Measurements from ENCODE around the gene ADRA1B.

The ADRA1B gene

GRCh38 chr5:159907689-159908590 lies 8.3 kb upstream of the ADRA1B start:
- no peak overlapping the region for H3K9ac ChIP-seq
- H3K27ac ChIP-seq = no peak overlapping the region
- no peak overlapping the region for H2AFZ ChIP-seq
- H3K9me3 ChIP-seq (ENCODE audit: control insufficient read depth, low read length) = no peaks in the 10 kb centered on the region
- no peak overlapping the region for H3K4me3 ChIP-seq (ENCODE audit: low read depth, low read length)
- H3K27me3 ChIP-seq (ENCODE audit: control insufficient read depth, insufficient read depth, low read length) = no peaks in the 10 kb centered on the region
- H3K4me1 ChIP-seq = no peaks in the 10 kb centered on the region
- H3K79me2 ChIP-seq = no peaks in the 10 kb centered on the region
- no peak for TF ChIP-seq CTCF (IDR thresholded peaks at IDR 0.05)
- no peak overlapping the region for H3K4me2 ChIP-seq (ENCODE audit: low read length)
- no peaks in the 10 kb centered on the region for H3K36me3 ChIP-seq (ENCODE audit: control insufficient read depth, insufficient read depth, low read length)

GRCh38 chr5:159908591-159908940 lies 7.7 kb upstream of the ADRA1B start:
- H3K4me3 ChIP-seq (ENCODE audit: low read depth, low read length) = no peak overlapping the region
- H3K36me3 ChIP-seq (ENCODE audit: control insufficient read depth, insufficient read depth, low read length) = no peaks in the 10 kb centered on the region
- H3K9me3 ChIP-seq (ENCODE audit: control insufficient read depth, low read length) = no peaks in the 10 kb centered on the region
- TF ChIP-seq CTCF (IDR thresholded peaks at IDR 0.05) = no peak
- no peak overlapping the region for H2AFZ ChIP-seq
- H3K27ac ChIP-seq = no peak overlapping the region
- no peaks in the 10 kb centered on the region for H3K79me2 ChIP-seq
- no peaks in the 10 kb centered on the region for H3K27me3 ChIP-seq (ENCODE audit: control insufficient read depth, insufficient read depth, low read length)
- H3K4me1 ChIP-seq = no peaks in the 10 kb centered on the region
- H3K9ac ChIP-seq = no peak overlapping the region
- H3K4me2 ChIP-seq (ENCODE audit: low read length) = no peak overlapping the region

- H3K4me2 ChIP-seq (ENCODE audit: low read length) = no peak overlapping the region
- no peaks in the 10 kb centered on the region for H3K9me3 ChIP-seq (ENCODE audit: control insufficient read depth, low read length)
- no peak overlapping the region for H3K27ac ChIP-seq
- H3K9ac ChIP-seq = no peak overlapping the region
- H3K4me3 ChIP-seq (ENCODE audit: low read depth, low read length) = no peak overlapping the region
- TF ChIP-seq CTCF (IDR thresholded peaks at IDR 0.05) = no peak
- H3K79me2 ChIP-seq = no peaks in the 10 kb centered on the region
- H3K36me3 ChIP-seq (ENCODE audit: control insufficient read depth, insufficient read depth, low read length) = no peaks in the 10 kb centered on the region
- H3K4me1 ChIP-seq = no peaks in the 10 kb centered on the region
- no peak overlapping the region for H2AFZ ChIP-seq
- H3K27me3 ChIP-seq (ENCODE audit: control insufficient read depth, insufficient read depth, low read length) = no peaks in the 10 kb centered on the region
These were observed 7.2 kb upstream of the ADRA1B start for GRCh38 chr5:159909126-159909525.

GRCh38 chr5:159910207-159910842 lies 6.0 kb upstream of the ADRA1B start:
- TF ChIP-seq CTCF (IDR thresholded peaks at IDR 0.05) = no peak

More at GRCh38 chr5:159910207-159910842, 6.0 kb upstream of the ADRA1B start:
- Histone ChIP-seq H3K36me3 (ENCODE audit: control insufficient read depth, insufficient read depth, low read length) (no peaks in the 10 kb centered on the region), H3K27me3 (ENCODE audit: control insufficient read depth, insufficient read depth, low read length) (no peaks in the 10 kb centered on the region), H3K9me3 (ENCODE audit: control insufficient read depth, low read length) (no peaks in the 10 kb centered on the region), H3K79me2 (no peaks in the 10 kb centered on the region), H3K27ac (no peak overlapping the region), H3K4me2 (ENCODE audit: low read length) (no peak overlapping the region), H3K4me1 (no peaks in the 10 kb centered on the region), H3K9ac (no peak overlapping the region), H3K4me3 (ENCODE audit: low read depth, low read length) (no peak overlapping the region), H2AFZ (no peak overlapping the region)
